GM19324 (cell line): Measurements from ENCODE around the gene TIMM13.
"Not testable (repeated sequence)": the region's sequence is repeated elsewhere in the genome, so short reads cannot be mapped to it uniquely, and the experiment has no call there.

ENCODE experiments used
- ATAC-seq: cut with Tn5 transposase; IDR thresholded peaks from one replicate; pipeline ENCODE4 v1.9.1; 2021; ENCODE audit warnings: mild to moderate bottlenecking, moderate library complexity; ENCODE audit not compliant: unreplicated experiment, low FRiP score

The TIMM13 gene

GRCh38 chr19:2427429-2428320, at the start of gene TIMM13:
Gene TIMM13, minus strand, starts transcription at chr19:2427586. Its CDS starts 53 bp downstream, at chr19:2427533.
- peak; percentile 87 for ATAC-seq

DNA sequence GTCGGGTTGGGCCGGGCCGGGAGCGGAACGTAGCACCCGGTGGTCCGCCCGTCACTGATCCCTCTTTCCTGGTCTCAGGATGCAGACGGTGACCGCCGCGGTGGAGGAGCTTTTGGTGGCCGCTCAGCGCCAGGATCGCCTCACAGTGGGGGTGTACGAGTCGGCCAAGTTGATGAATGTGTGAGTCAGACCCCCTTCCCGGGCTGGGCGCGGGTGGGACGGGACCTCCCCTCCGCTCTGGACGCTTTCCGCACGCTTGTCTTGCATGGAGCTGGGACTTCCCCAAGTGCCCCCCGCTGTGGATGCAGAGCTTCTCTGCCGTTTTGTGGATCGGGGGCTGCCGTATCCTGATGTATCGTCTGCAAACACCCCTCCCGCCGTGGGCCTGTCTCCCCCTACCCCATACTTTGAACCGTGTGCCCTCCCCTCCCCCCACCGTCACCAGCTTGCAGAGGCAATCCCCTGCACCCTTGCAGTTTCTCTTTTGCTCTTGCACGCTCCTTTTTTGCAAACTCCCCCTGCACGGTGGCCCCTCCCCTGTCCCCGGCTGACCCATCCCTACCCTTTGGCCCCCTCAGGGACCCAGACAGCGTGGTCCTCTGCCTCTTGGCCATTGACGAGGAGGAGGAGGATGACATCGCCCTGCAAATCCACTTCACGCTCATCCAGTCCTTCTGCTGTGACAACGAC, 49.2 kb upstream of the TIMM13 start:
- ATAC-seq, result peak; percentile 11

- ATAC-seq, result peak; percentile 70
Measured at GRCh38 chr19:2475702-2476450, 48.5 kb upstream of the TIMM13 start, which contains the start of gene GADD45B. Gene GADD45B, plus strand, starts transcription at chr19:2476127. Its CDS starts 232 bp downstream, at chr19:2476359.

GRCh38 chr19:2475018-2475701, 47.8 kb upstream of the TIMM13 start:
- ATAC-seq, result peak; percentile 6

DNA sequence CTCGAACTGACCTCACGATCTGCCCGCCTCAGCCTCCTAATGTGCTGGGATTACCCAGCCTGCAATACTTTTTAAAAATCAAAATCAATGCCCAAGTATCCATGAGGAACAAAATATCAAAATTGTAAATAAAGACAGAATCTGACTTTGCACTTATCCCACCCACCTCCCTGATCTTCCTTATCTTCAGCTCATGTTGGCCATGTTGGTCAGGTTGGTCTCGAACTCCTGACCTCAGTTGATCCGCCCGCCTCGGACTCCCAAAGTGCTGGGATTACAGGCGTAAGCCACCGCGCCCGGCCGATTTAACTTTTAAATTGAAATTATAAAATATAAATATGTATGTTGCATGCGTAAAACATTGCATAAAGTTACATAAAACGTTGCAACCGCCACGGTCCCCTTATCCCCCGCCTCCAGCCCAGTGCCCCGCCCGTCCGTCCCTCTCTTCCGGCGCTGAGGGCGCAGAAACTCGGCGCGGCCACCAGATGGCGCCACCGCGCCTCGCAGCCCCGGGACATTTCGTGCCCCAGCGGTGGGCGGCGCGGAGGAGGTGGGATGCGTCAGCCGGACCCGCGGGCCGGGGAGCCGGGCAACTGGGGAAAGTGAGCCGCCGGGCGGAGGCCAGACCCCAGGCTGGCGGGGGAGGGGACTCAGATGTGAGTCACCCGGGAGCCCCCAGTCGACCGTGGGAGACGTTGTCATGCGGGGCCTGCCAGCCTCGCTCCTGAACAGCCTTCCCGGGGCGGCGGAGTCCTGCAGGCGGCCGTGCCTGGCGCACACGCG, 47.0 kb upstream of the TIMM13 start:
- ATAC-seq, result peak; percentile 29

DNA sequence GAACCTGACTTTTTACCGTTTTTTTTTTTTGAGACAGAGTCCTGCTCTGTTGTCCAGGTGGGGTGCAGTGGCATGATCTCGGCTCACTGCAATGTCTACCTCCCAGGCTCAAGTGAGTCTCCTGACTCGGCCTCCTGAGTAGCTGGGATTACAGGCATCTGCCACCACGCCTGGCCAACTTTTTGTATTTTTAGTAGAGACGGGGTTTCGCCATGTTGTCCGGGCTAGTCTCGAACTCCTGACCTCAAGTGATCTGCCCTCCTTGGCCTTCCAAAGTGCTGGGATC, 42.5 kb upstream of the TIMM13 start:
- ATAC-seq, result not testable (repeated sequence)

GRCh38 chr19:2469102-2469914, 41.9 kb upstream of the TIMM13 start:
- ATAC-seq, result no peak

GRCh38 chr19:2468596-2468995, 41.2 kb upstream of the TIMM13 start:
- no peak for ATAC-seq

DNA sequence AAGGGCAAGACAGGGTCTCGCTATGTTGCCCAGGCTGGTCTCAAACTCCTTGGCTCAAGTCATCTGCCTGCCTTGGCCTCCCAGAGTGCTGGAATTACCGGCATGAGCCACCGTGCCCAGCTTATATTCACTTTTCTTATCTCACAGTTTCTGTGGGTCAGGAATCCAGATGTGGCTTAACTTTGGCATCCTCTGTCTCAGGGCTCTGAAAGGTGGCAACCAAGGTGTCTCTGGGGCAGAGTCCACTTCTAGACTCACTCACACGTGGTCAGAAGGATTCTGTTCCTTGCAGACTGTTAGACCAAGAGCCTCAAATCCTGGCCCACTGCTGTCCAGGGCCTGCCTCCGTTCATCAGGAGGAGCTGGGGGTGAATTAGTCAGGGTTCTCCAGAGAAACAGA, 37.0 kb upstream of the TIMM13 start:
- no peak for ATAC-seq

DNA sequence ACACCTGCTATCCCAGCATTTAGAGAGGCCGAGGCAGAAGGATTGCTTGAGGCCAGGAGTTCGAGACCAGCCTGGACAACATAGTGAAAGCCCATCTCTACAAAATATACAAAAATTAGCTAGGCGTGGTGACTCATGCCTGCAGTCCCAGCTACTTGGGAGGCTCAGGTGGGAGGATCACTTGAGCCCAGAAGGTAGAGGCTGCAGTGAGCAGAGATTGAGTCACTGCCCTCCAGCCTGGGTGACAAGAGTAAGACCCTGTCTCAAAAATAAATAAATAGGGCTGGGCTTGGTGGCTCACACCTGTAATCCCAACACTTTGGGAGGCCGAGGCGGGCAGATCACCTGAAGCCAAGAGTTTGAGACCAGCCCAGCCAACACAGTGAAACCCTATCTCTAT, 36.3 kb upstream of the TIMM13 start:
- ATAC-seq, result not testable (repeated sequence)

- ATAC-seq, result no peak
Measured at GRCh38 chr19:2462635-2463421, 35.4 kb upstream of the TIMM13 start.

DNA sequence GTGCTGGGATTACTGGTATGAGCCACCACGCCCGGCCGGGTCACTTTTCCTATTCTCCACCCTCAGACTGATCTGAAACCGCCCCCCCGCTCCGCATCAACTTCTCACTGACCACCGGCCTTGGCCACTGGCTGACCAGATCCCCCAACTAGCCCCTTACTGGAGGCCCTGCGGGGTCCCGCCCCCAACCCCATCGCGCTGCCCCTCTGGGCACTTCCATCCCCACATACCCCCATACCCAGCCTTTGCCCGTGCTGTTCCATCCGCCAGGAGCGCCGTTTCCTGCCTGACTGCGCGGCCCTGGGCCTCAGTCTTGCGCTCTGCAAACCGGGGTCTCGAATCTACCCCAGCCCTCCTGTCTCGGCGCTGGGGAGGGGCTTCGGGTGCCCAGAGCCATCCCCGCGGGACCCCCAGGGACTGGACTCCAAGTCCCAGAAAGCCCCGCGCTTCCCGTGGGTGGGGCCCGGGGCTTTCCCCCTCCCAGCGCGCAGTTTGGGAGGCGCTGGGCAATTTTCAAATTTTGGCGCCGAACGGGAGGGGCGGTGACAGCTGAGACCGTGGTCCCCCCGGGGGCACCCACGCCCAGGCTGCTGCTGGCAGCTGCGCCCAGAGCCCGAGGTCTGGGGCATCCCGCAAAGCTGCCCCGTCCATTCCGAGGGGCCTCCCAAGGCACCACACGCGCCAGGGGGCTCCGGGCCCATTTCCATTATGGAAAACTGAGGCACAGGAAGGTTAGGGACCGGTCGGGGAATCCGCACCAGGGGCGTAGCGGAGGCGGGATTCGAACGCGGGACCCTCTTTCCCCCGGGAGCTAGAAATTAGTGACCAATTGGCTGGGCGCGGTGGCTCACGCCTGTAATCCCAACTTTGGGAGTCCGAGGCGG, 34.6 kb upstream of the TIMM13 start:
- peak; percentile 51 for ATAC-seq

GRCh38 chr19:2460245-2460644, 32.9 kb upstream of the TIMM13 start:
- ATAC-seq, result no peak

GRCh38 chr19:2458776-2459175, 31.4 kb upstream of the TIMM13 start:
- not testable (repeated sequence) for ATAC-seq

GRCh38 chr19:2458054-2458453, 30.7 kb upstream of the TIMM13 start:
- no peak for ATAC-seq

DNA sequence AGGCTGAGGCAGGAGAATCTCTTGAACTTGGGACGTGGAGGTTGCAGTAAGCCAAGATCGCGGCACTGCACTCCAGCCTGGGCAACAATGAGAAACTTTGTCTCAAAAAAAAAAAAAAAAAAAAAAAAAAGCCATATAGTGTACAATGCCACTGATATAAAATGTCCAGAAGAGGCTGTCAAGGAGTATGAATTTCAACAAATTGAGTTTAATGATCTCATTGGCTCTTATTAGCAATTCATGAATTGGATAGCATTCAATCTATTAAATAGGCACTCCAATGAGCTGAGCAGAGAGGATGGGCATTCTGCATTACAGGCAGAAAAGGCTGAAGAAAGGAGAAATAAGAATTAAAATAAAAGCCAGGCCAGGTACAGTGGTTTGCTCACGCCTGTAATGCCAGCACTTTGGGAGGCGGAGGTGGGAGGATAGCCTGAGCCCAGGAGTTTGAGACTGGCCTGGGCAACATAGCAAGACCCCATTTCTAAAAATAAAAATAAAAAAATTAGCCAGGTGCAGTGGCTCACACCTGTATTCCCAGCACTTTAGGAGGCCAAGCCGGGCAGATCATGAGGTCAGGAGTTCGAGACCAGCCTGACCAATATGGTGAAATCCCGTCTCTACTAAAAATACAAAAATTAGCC, 30.1 kb upstream of the TIMM13 start:
- no peak for ATAC-seq
